HepG2 (cell line): Measurements from ENCODE around the gene TMEM14A. TPM values are rescaled to one million over a fixed set of nuclear protein-coding genes. Genes with fewer than 3 reads are reported as not detected.

Experiments
- CAMTA2 ChIP-seq: sonication (generic); formaldehyde crosslinking; IDR thresholded peaks from 2 replicates; pipeline ENCODE4 v1.4.0; 2020; ENCODE audit warnings: mild to moderate bottlenecking, missing genetic modification reagents, borderline replicate concordance
- FUBP1 ChIP-seq: sonication (generic); formaldehyde crosslinking; IDR thresholded peaks from 2 replicates; pipeline ENCODE4 v1.5.1; 2020; ENCODE audit warnings: missing genetic modification reagents, mild to moderate bottlenecking, borderline replicate concordance
- HOXD1 ChIP-seq: sonication (generic); formaldehyde crosslinking; IDR thresholded peaks from 2 replicates; pipeline ENCODE4 v1.5.0; 2020; ENCODE audit warnings: missing genetic modification reagents
- KDM4B ChIP-seq: sonication (generic); formaldehyde crosslinking; IDR thresholded peaks from 2 replicates; pipeline ENCODE4 v1.4.0; 2020; ENCODE audit warnings: missing genetic modification reagents
- MXD4 ChIP-seq: IDR thresholded peaks from 2 replicates; pipeline ENCODE4 v1.6.1; 2016; ENCODE audit warnings: mild to moderate bottlenecking, missing biosample characterization, missing genetic modification reagents
- POLR2AphosphoS5 ChIP-seq: IDR thresholded peaks from 2 replicates; pipeline ENCODE4 v1.6.1; 2012; ENCODE audit warnings: low read depth, low read length
- RFX3 ChIP-seq: IDR thresholded peaks from 2 replicates; pipeline ENCODE4 v1.6.1; 2016; ENCODE audit warnings: missing biosample characterization, missing genetic modification reagents
- SKI ChIP-seq: fragments of 450-650 bp; IDR thresholded peaks from one replicate; pipeline ENCODE4 v1.6.1; 2018; ENCODE audit warnings: mild to moderate bottlenecking; ENCODE audit not compliant: partially characterized antibody
- TRIM24 ChIP-seq: sonication (generic); formaldehyde crosslinking; IDR thresholded peaks from 2 replicates; pipeline ENCODE4 v1.8.0; 2022; ENCODE audit warnings: mild to moderate bottlenecking, missing genetic modification reagents
- ZNF101 ChIP-seq: sonication (generic); formaldehyde crosslinking; IDR thresholded peaks from 2 replicates; pipeline ENCODE4 v1.4.0; 2020; ENCODE audit warnings: mild to moderate bottlenecking, low read depth, missing genetic modification reagents, borderline replicate concordance
- ZNF160 ChIP-seq: sonication (generic); formaldehyde crosslinking; IDR thresholded peaks from 2 replicates; pipeline ENCODE4 v1.8.0; 2022; ENCODE audit warnings: mild to moderate bottlenecking, inconsistent platforms, missing genetic modification reagents
- ZNF512 ChIP-seq: sonication (generic); formaldehyde crosslinking; IDR thresholded peaks from 2 replicates; pipeline ENCODE4 v1.4.0; 2020; ENCODE audit warnings: mild to moderate bottlenecking, missing genetic modification reagents
- ZNF646 ChIP-seq: sonication (generic); formaldehyde crosslinking; IDR thresholded peaks from 2 replicates; pipeline ENCODE4 v1.9.0; 2021; ENCODE audit warnings: mild to moderate bottlenecking, missing genetic modification reagents
- ZNF724P ChIP-seq: sonication (generic); formaldehyde crosslinking; IDR thresholded peaks from 2 replicates; pipeline ENCODE4 v1.8.0; 2022; ENCODE audit warnings: missing genetic modification reagents, borderline replicate concordance
- ZNF747 ChIP-seq: sonication (generic); formaldehyde crosslinking; IDR thresholded peaks from 2 replicates; pipeline ENCODE4 v1.8.1; 2023; ENCODE audit warnings: missing genetic modification reagents, mild to moderate bottlenecking, borderline replicate concordance
- polyA plus RNA-seq, 8 experiments: library from polyadenylated mRNA; depleted of rRNA in 3 of 8; stranded (reverse) in 7 of 8; unstranded in 1 of 8; fragments of >200 nt; fragmentation: Illumina TruSeq in 4 of 8; extraction: Trizol in 4 of 8; gene quantifications; 2 replicates each; pipeline versions ENCODE4 v1.2.1 to v1.2.3, GENCODE V29; 2011 to 2016; ENCODE audit warnings: low read depth in 4 of 8, missing spikeins in 1 of 8, mixed read lengths in 1 of 8; ENCODE audit not compliant: insufficient read depth in 1 of 8
- total RNA-seq, 5 experiments: library from RNA; depleted of rRNA; stranded (reverse); fragments of >200 nt; fragmentation: Illumina TruSeq; extraction: Trizol; gene quantifications; 2 replicates each; pipeline ENCODE4 v1.2.3, GENCODE V29; 2016; ENCODE audit warnings: low read depth in 1 of 5
- TF ChIP-seq, protein P1 (sequence below): sonication (generic); formaldehyde crosslinking; IDR thresholded peaks from 2 replicates; pipeline ENCODE4 v1.5.0; 2020; ENCODE audit warnings: missing genetic modification reagents
- TF ChIP-seq, protein P2 (sequence below): sonication (generic); formaldehyde crosslinking; IDR thresholded peaks from 2 replicates; pipeline ENCODE4 v1.4.0; 2020; ENCODE audit warnings: mild to moderate bottlenecking, missing genetic modification reagents

TMEM14A gene
- total and polyA plus RNA-seq, 2 of the 13 experiments (the other 11 are each of a cell fraction or from before 2014, with no cell fraction given): 24.6 to 73.7 TPM

DNA sequence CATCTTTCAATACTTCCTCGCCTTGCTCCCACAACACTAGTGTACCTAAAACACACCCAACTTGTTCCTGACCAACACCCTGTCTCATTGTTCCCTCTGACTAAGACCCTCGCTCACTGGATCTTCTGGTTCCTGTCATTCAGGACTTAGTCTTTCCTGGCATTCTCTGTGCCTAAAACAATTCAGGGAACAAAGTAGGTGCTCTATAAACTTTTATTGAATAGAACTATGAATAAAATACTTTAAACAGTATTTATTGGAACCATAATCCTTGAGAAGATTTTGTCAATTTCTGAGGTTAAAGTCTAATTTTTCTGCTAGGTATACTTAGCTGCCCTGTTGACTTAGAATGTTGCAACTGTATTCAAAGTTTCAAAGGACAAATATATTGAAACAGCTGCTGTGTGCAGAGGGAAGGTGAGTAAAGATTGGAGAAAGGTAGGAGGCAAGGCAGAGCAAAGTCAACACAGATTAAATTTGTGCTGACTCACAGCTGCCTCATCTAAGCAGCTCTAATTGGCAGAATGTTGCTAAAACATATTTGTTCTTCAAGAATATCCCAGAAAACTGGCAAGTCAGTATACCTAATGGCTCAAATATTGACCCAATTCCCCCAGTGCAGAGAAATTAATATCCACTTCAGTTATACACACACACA is 54.8 kb downstream of the TMEM14A start (continued):
- no peak for TF ChIP-seq CAMTA2 (CRISPR knock-in tag)
- TF ChIP-seq ZNF160: no peak; the same call in 1 of the 2 replicates
- TF ChIP-seq ZNF512 (CRISPR knock-in tag): no peak
- peak; percentile 93 for TF ChIP-seq TRIM24 (CRISPR knock-in tag)
- TF ChIP-seq RFX3 (CRISPR knock-in tag): 0 out of 2 replicates have a peak, but pooled peaks have one; percentile 28
- TF ChIP-seq ZNF747 (CRISPR knock-in tag): 0 out of 2 replicates have a peak, but pooled peaks have one; percentile 20
- TF ChIP-seq ZNF646 (CRISPR knock-in tag): no peak
- 0 out of 2 replicates have a peak, but pooled peaks have one; percentile 69 for TF ChIP-seq ZNF101 (CRISPR knock-in tag)
- TF ChIP-seq, protein P1, sequence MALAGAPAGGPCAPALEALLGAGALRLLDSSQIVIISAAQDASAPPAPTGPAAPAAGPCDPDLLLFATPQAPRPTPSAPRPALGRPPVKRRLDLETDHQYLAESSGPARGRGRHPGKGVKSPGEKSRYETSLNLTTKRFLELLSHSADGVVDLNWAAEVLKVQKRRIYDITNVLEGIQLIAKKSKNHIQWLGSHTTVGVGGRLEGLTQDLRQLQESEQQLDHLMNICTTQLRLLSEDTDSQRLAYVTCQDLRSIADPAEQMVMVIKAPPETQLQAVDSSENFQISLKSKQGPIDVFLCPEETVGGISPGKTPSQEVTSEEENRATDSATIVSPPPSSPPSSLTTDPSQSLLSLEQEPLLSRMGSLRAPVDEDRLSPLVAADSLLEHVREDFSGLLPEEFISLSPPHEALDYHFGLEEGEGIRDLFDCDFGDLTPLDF (CRISPR knock-in tag): 0 out of 2 replicates have a peak, but pooled peaks have one; percentile 26
- TF ChIP-seq POLR2AphosphoS5: no peak
- peak; percentile 94 for TF ChIP-seq KDM4B
- peak; percentile 81 for TF ChIP-seq SKI
- TF ChIP-seq MXD4 (CRISPR knock-in tag): no peak; the same call in 1 of the 2 replicates
- peak; percentile 83; the same call in 1 of the 2 replicates for TF ChIP-seq FUBP1 (CRISPR knock-in tag)
- TF ChIP-seq, protein P2, sequence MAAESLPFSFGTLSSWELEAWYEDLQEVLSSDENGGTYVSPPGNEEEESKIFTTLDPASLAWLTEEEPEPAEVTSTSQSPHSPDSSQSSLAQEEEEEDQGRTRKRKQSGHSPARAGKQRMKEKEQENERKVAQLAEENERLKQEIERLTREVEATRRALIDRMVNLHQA (CRISPR knock-in tag): no peak
- peak; percentile 64; the same call in 1 of the 2 replicates for TF ChIP-seq ZNF724P (CRISPR knock-in tag)
- peak; percentile 95 for TF ChIP-seq HOXD1 (CRISPR knock-in tag)
